Muscle layer of duodenum (tissue), 2 donors: Measurements from ENCODE around the gene VWA3B.

ENCODE experiments used
- H3K27ac ChIP-seq: one replicate; pipeline ENCODE4 v1.7.0; 2013; ENCODE audit warnings: mild to moderate bottlenecking, low read length
- H3K27me3 ChIP-seq: one replicate; pipeline ENCODE4 v1.7.0; 2013; ENCODE audit warnings: low read depth, mild to moderate bottlenecking, control low read depth, low read length
- H3K36me3 ChIP-seq, 2 donors: one replicate each; pipeline ENCODE4 v1.7.0; 2013; ENCODE audit warnings: low read length in 2 of 2, control low read depth in 1 of 2, mild to moderate bottlenecking in 1 of 2; ENCODE audit not compliant: insufficient read depth in 2 of 2, control insufficient read depth in 1 of 2
- H3K4me1 ChIP-seq, 2 donors: one replicate each; pipeline ENCODE4 v1.7.0; 2013; ENCODE audit warnings: low read length in 2 of 2, mild to moderate bottlenecking in 2 of 2, control low read depth in 1 of 2, moderate library complexity in 1 of 2; ENCODE audit not compliant: insufficient read depth in 2 of 2, control insufficient read depth in 1 of 2
- H3K4me3 ChIP-seq, 2 donors: one replicate each; pipeline ENCODE4 v1.7.0; 2013; ENCODE audit warnings: low read length in 2 of 2, low read depth in 1 of 2, mild to moderate bottlenecking in 1 of 2
- H3K9me3 ChIP-seq, 2 donors: one replicate each; pipeline ENCODE4 v1.7.0; 2013; ENCODE audit warnings: low read length in 2 of 2, control low read depth in 1 of 2, mild to moderate bottlenecking in 1 of 2; ENCODE audit not compliant: control insufficient read depth in 1 of 2
- donor health status: healthy.

Gene VWA3B

DNA sequence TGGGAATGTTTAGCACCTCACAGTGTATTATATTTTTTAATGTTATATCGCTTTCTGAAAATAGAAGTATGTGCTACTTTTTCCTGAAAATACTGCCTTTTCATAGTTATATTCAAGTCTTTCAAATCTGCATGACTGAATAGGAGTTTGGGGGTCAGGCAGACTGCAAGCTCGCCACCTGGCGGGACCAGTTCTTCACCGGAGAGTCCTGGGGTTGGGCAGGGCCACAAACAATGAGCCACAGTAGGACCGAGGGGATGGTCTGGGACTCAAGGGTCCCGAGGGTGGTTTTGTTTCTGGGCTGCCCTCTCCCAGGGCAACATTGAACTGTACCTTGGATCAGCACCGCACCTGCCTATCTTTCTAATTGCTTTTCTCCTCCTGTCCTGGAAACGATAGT is 70.6 kb downstream of the VWA3B start:
- Histone ChIP-seq H3K36me3 (no peaks in the 10 kb centered on the region), H3K4me1 (peaks cover under 1 to 3% of the 10 kb centered on the region in 2 donors), H3K9me3 (no peaks in the 10 kb centered on the region), H3K27ac (no peak overlapping the region), H3K27me3 (no peaks in the 10 kb centered on the region), H3K4me3 (no peak overlapping the region)

DNA sequence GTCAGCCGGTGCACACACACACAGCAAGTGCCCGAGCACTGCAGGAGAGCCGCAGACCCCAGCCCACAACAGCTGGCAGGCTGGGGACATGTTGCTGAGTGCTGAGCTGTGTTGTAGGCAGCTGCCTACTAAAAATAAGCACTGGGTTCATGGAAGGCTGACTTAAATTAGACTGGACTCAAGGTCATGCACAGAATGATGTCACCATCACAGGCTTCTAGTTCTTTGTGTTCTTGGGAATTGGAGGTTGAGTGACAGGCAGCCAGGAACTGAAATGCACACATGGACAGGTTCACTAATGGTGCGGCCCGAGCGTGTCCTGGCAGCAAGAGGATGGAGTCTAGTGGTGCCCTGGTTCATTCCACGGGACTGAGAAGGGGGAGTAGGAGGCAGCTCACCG is 71.3 kb downstream of the VWA3B start:
- H3K4me3 ChIP-seq: no peak overlapping the region
- no peaks in the 10 kb centered on the region for H3K9me3 ChIP-seq
- no peak overlapping the region for H3K27ac ChIP-seq
- peaks cover 3 to 7% of the 10 kb centered on the region in 2 donors for H3K4me1 ChIP-seq
- H3K36me3 ChIP-seq: no peaks in the 10 kb centered on the region
- H3K27me3 ChIP-seq: no peaks in the 10 kb centered on the region

- no peak overlapping the region for H3K27ac ChIP-seq
- no peak overlapping the region for H3K4me3 ChIP-seq
- peaks cover 3 to 7% of the 10 kb centered on the region in 2 donors for H3K4me1 ChIP-seq
- no peaks in the 10 kb centered on the region for H3K9me3 ChIP-seq
- no peaks in the 10 kb centered on the region for H3K36me3 ChIP-seq
- no peaks in the 10 kb centered on the region for H3K27me3 ChIP-seq
Observed at GRCh38 chr2:98160554-98160953, 73.6 kb downstream of the VWA3B start.

DNA sequence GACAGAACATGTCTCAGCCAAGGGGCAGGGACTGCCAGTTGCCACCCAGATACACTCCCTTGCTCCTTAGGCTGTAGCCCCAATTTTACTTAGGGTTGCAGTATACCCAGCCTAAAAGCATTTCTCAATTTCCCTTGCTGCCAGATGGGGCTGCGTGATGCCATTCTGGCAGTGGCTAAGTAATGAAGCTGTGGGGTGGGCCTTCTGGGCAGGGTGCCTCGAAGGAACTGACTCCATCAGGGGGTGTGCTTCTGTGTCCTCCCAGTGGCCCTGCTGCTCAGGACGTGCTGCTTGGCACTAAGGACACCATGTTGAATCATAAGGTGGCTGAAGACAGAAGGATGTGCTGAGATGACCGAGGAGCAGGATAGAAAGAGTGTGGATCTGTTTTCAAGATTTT is 74.2 kb downstream of the VWA3B start:
- H3K4me3 ChIP-seq: no peak overlapping the region
- H3K27ac ChIP-seq: no peak overlapping the region
- H3K4me1 ChIP-seq: peaks cover 3 to 7% of the 10 kb centered on the region in 2 donors
- no peaks in the 10 kb centered on the region for H3K36me3 ChIP-seq
- no peaks in the 10 kb centered on the region for H3K27me3 ChIP-seq
- H3K9me3 ChIP-seq: no peaks in the 10 kb centered on the region

DNA sequence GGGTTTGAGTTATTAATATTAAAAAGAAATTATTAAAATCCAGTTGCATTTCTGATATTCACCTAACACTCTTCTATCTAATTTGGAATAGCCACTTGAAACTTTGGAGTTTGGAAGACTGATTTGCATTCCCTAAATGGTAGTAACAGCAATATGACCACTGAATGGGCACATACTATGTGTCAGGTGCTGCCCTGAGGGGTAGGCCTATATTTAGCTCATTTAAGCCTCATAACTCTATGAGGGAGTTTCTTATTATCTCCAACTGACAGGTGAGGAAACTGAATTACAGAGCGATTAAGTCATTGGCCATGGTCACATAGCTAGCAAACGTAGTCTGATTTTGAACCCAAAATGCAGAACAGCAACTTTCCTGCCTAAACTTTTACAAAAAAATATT is 77.3 kb downstream of the VWA3B start:
- Histone ChIP-seq H3K9me3 (no peaks in the 10 kb centered on the region), H3K4me3 (no peak overlapping the region), H3K27ac (no peak overlapping the region), H3K27me3 (no peaks in the 10 kb centered on the region), H3K4me1 (peaks cover 3 to 7% of the 10 kb centered on the region in 2 donors), H3K36me3 (no peaks in the 10 kb centered on the region)

DNA sequence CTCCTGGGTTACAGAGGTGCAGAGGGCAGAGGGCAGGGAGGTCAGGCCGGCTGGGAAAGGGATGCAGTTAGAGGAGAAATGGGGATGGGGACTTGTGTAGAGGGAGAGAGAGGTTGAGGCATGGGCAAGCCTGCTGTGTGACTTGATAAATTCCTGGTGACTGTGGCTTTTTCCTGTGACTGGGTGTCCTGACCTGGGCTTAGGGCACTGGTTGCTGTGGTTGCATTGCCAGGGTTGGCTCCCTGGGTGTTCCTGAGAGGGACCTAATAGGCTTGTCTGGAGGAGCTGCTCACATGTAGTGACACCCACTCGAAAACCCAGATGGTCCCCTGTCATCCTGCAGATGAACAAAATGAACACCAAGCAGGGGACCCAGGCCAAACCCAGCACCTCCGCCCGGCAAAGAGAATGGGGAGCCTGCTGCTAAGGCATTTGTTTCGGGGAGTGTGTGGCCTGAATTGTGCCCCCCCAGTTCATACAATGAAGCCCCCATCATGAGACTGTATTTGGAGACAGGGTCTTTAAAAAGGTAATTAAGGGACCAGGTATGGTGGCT is 78.6 kb downstream of the VWA3B start:
- no peaks in the 10 kb centered on the region for H3K36me3 ChIP-seq
- H3K4me3 ChIP-seq: no peak overlapping the region
- no peaks in the 10 kb centered on the region for H3K27me3 ChIP-seq
- H3K27ac ChIP-seq: no peak overlapping the region
- no peaks in the 10 kb centered on the region for H3K9me3 ChIP-seq
- H3K4me1 ChIP-seq: peaks cover 3 to 7% of the 10 kb centered on the region in 2 donors

DNA sequence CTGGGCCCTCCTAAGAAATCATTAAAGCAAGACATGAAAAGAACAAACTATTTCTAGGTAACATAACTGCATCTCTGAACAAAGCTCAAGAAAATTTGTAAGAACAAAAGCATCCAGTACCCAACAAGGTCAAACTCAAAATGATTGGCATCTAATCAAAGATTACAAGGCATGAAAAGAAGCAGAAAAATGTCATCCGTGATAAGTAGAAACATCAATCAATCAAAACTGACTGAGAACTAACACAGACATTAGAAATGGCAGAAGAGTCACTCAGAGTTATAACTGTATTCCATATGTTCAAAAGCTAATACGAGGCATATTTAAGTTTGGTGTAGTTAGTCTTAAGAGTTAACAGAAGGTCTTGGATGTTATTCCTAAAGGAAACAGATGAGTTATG is 80.9 kb downstream of the VWA3B start:
- Histone ChIP-seq H3K27me3 (no peaks in the 10 kb centered on the region), H3K4me1 (peaks cover 0 to 3% of the 10 kb centered on the region in 2 donors), H3K9me3 (no peaks in the 10 kb centered on the region), H3K36me3 (no peaks in the 10 kb centered on the region), H3K4me3 (no peak overlapping the region), H3K27ac (no peak overlapping the region)

- no peak overlapping the region for H3K27ac ChIP-seq
- no peaks in the 10 kb centered on the region for H3K9me3 ChIP-seq
- H3K36me3 ChIP-seq: no peaks in the 10 kb centered on the region
- no peaks in the 10 kb centered on the region for H3K4me1 ChIP-seq
- no peaks in the 10 kb centered on the region for H3K27me3 ChIP-seq
- no peak overlapping the region for H3K4me3 ChIP-seq
Observed at GRCh38 chr2:98170076-98170475, 83.1 kb downstream of the VWA3B start.

DNA sequence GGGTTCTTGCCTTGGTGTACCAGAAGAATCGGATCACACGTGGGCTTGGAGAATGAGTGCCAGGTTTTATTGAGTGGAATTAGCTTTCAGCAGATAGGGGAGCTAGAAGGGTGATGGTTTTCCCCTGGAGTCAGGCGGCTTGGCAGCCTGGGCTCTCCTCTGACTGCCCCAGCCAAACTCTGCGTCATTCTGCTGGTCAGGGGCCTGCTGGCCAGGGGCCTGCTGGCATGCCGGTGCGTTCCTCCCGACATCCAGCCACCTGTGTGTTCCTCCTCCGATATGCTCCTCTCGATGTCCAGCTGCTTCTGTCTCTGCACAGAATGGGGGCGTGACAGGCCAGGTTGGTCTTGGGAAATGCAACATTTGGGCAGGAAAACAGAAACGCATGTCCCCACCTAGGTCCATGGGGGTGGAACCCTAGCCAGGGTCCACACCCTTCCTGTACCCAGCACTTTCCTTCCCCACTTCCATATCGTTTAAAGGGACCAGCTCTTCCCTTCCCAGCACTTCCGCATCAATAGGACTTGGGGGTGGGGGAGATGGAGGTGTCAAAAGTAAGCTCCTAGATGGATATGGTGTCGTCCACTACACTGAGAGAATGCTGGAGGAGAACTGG is 85.3 kb downstream of the VWA3B start:
- H3K27me3 ChIP-seq: peaks cover 7% of the 10 kb centered on the region
- no peaks in the 10 kb centered on the region for H3K36me3 ChIP-seq
- H3K4me3 ChIP-seq: no peak overlapping the region
- H3K4me1 ChIP-seq: no peaks in the 10 kb centered on the region
- H3K9me3 ChIP-seq: no peaks in the 10 kb centered on the region
- no peak overlapping the region for H3K27ac ChIP-seq

DNA sequence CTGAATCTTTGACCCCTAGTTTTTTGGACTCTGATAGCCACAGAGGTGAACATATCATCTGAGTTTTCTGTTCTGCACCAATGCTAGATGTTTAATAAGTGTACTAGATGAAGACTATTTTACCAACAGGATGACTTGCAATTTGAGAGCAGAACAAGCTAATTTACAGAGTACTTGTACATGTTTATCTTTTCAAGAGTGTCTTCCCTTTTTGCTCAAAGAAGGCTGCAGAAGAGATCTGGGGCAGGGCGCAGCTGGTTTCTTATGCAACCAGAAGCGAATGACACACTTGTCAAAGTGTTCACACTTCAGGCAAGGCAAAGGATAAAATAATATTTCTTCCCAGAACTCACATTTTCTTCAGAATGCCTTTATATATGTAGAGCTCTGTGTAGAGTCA is 86.0 kb downstream of the VWA3B start:
- Histone ChIP-seq H3K4me1 (no peaks in the 10 kb centered on the region), H3K36me3 (no peaks in the 10 kb centered on the region), H3K4me3 (no peak overlapping the region), H3K27ac (no peak overlapping the region), H3K9me3 (no peaks in the 10 kb centered on the region), H3K27me3 (peaks cover 7% of the 10 kb centered on the region)

- Histone ChIP-seq H3K27me3 (peaks cover 7% of the 10 kb centered on the region), H3K4me1 (no peaks in the 10 kb centered on the region), H3K36me3 (no peaks in the 10 kb centered on the region), H3K4me3 (no peak overlapping the region), H3K27ac (no peak overlapping the region), H3K9me3 (no peaks in the 10 kb centered on the region)
Observed at GRCh38 chr2:98175811-98176210, 88.8 kb downstream of the VWA3B start.

- no peaks in the 10 kb centered on the region for H3K9me3 ChIP-seq
- no peak overlapping the region for H3K27ac ChIP-seq
- peaks cover 7% of the 10 kb centered on the region for H3K27me3 ChIP-seq
- H3K4me3 ChIP-seq: no peak overlapping the region
- no peaks in the 10 kb centered on the region for H3K36me3 ChIP-seq
- no peaks in the 10 kb centered on the region for H3K4me1 ChIP-seq
Observed at GRCh38 chr2:98177286-98177685, 90.3 kb downstream of the VWA3B start.
